K562 (cell line): ENCODE data around the gene GPSM3. TPM values are rescaled to one million over a fixed set of nuclear protein-coding genes. Genes with fewer than 3 reads are reported as not detected.

ENCODE experiments used
- BRD9 ChIP-seq: fragments of 450-650 bp; IDR thresholded peaks from 2 replicates; pipeline ENCODE4 v1.6.1; 2018; ENCODE audit warnings: low read depth; ENCODE audit not compliant: partially characterized antibody
- CBFB ChIP-seq: sonication (generic); formaldehyde crosslinking; IDR thresholded peaks from 2 replicates; pipeline ENCODE4 v1.4.0; 2020; ENCODE audit warnings: mild to moderate bottlenecking, missing genetic modification reagents
- EHMT2 ChIP-seq: fragments of 450-650 bp; IDR thresholded peaks from 2 replicates; pipeline ENCODE4 v1.6.1; 2018; ENCODE audit warnings: antibody characterized with exemption
- ERF ChIP-seq: fragments of 450-650 bp; formaldehyde crosslinking; IDR thresholded peaks from 2 replicates; pipeline ENCODE4 v1.4.0; 2020; ENCODE audit warnings: mild to moderate bottlenecking, mixed read lengths
- ETV5 ChIP-seq: sonication (generic); formaldehyde crosslinking; IDR thresholded peaks from 2 replicates; pipeline ENCODE4 v1.4.0; 2020; ENCODE audit warnings: low read depth, mild to moderate bottlenecking, missing genetic modification reagents
- JUNB ChIP-seq: fragments of 450-650 bp; formaldehyde crosslinking; conservative IDR thresholded peaks from 2 replicates; pipeline ENCODE4 v1.4.0; 2020; ENCODE audit warnings: mild to moderate bottlenecking
- MEF2D ChIP-seq: conservative IDR thresholded peaks from 2 replicates; pipeline ENCODE4 v1.6.1; 2016; ENCODE audit warnings: low read depth, missing genetic modification characterization, missing compliant biosample characterization
- NFRKB ChIP-seq: fragments of 450-650 bp; IDR thresholded peaks from 2 replicates; pipeline ENCODE4 v1.6.1; 2016; ENCODE audit warnings: low read depth
- RB1 ChIP-seq: fragments of 450-650 bp; IDR thresholded peaks from 2 replicates; pipeline ENCODE4 v1.6.1; 2017; ENCODE audit warnings: low read depth, mild to moderate bottlenecking
- SP1 ChIP-seq: sonication (generic); formaldehyde crosslinking; IDR thresholded peaks from 2 replicates; pipeline ENCODE4 v1.8.1; 2022; ENCODE audit warnings: mild to moderate bottlenecking, missing genetic modification reagents
- TGIF2 ChIP-seq: sonication (generic); formaldehyde crosslinking; IDR thresholded peaks from 2 replicates; pipeline ENCODE4 v1.8.1; 2022; ENCODE audit warnings: mild to moderate bottlenecking, missing genetic modification reagents, moderate library complexity
- ZBTB17 ChIP-seq: fragments of 450-650 bp; formaldehyde crosslinking; IDR thresholded peaks from 2 replicates; pipeline ENCODE4 v1.4.0; 2020; ENCODE audit warnings: mild to moderate bottlenecking
- ZNF165 ChIP-seq: fragments of 250-450 bp; sonication (Bioruptor Pico); IDR thresholded peaks from 2 replicates; pipeline ENCODE4 v1.4.0; 2020; ENCODE audit warnings: borderline replicate concordance
- ZNF197 ChIP-seq: fragments of 200-800 bp; sonication (Bioruptor generic); IDR thresholded peaks from 2 replicates; pipeline ENCODE4 v1.6.1; 2016; ENCODE audit warnings: low read depth, missing genetic modification characterization, missing compliant biosample characterization
- ZNF436 ChIP-seq: fragments of 250-450, 450-650 bp; sonication (Bioruptor Pico); formaldehyde crosslinking; IDR thresholded peaks from 2 replicates; pipeline ENCODE4 v1.7.0; 2020; ENCODE audit warnings: mild to moderate bottlenecking
- polyA plus RNA-seq, 8 experiments: library from polyadenylated mRNA; depleted of rRNA in 4 of 8; stranded (reverse) in 5 of 8; unstranded in 3 of 8; fragments of >200 nt; fragmentation: Nextera tagmentation in 2 of 8; fragmentation: Illumina TruSeq in 1 of 8; extraction: Ambion mirVana in 2 of 8; extraction: Trizol in 1 of 8; gene quantifications; 2 replicates each; pipeline versions ENCODE4 v1.2.1 to v1.2.3, GENCODE V29; 2011 to 2014; ENCODE audit warnings: inconsistent platforms in 1 of 8, missing spikeins in 1 of 8
- total RNA-seq, 7 experiments: library from RNA; depleted of rRNA in 6 of 7; stranded (reverse); fragments of >200 nt in 6 of 7; fragmentation: Illumina TruSeq in 2 of 7; extraction: Trizol in 2 of 7; gene quantifications; 2 replicates each; pipeline versions ENCODE4 v1.2.1 to v1.2.3, GENCODE V29; 2011 to 2021; ENCODE audit warnings: low replicate concordance in 1 of 7
- TF ChIP-seq, protein P1 (sequence below): sonication (generic); formaldehyde crosslinking; IDR thresholded peaks from 2 replicates; pipeline ENCODE4 v1.8.0; 2022; ENCODE audit warnings: mild to moderate bottlenecking, missing genetic modification reagents
- TF ChIP-seq, protein P2 (sequence below): fragments of 450-650 bp; IDR thresholded peaks from 2 replicates; pipeline ENCODE4 v1.6.1; 2017; ENCODE audit warnings: antibody characterized with exemption, mild to moderate bottlenecking
- TF ChIP-seq, protein P3 (sequence below): fragments of 250-450 bp; sonication (Bioruptor Pico); IDR thresholded peaks from 2 replicates; pipeline ENCODE4 v1.8.0; 2021; ENCODE audit warnings: moderate library complexity, mild to moderate bottlenecking, inconsistent platforms

The GPSM3 gene
- total and polyA plus RNA-seq, 9 of the 15 experiments (the other 6 are each of a cell fraction or from before 2014, with no cell fraction given): 5.3 to 42.6 (median 24.4) TPM

DNA sequence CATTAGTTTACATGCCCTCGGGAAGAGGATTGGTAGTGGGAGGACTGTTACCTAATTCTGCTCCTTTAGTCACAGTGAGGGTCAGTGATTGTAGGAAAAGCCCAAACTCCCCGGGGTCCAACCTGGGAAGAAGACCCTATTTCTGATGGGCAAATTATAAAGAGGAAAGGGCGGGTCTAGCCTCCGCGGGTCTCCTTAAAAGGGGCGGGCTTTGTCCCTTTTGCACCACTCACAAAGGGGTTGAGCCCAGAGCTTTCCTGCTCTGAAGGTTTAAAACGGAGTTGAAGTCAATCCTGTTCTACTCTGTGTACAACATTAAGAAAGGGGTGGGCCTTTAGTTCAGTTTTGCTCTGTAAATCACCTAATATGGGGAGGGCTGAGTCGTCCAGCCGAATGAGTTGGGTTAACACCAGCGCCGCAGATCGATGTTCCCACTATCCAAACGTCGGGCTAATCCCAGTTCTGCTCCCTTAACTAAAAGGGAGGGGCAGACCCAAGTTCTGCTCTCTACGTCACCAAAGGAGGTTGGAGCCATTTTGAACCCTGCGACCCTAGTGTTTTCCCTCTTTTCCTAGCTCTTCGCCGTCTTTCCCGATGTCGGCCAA is 15.2 kb downstream of the GPSM3 start (continued):
- peak; percentile 66; the same call in 1 of the 2 replicates for TF ChIP-seq ZNF436 (CRISPR knock-in tag)
- TF ChIP-seq, protein P1, sequence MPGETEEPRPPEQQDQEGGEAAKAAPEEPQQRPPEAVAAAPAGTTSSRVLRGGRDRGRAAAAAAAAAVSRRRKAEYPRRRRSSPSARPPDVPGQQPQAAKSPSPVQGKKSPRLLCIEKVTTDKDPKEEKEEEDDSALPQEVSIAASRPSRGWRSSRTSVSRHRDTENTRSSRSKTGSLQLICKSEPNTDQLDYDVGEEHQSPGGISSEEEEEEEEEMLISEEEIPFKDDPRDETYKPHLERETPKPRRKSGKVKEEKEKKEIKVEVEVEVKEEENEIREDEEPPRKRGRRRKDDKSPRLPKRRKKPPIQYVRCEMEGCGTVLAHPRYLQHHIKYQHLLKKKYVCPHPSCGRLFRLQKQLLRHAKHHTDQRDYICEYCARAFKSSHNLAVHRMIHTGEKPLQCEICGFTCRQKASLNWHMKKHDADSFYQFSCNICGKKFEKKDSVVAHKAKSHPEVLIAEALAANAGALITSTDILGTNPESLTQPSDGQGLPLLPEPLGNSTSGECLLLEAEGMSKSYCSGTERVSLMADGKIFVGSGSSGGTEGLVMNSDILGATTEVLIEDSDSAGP (CRISPR knock-in tag): 0 out of 2 replicates have a peak, but pooled peaks have one; percentile 35
- peak; percentile 78; the same call in 1 of the 2 replicates for TF ChIP-seq ETV5 (CRISPR knock-in tag)
- 0 out of 2 replicates have a peak, but pooled peaks have one; percentile 73 for TF ChIP-seq ZNF165
- TF ChIP-seq ZNF197 (CRISPR knock-in tag): no peak
- no peak for TF ChIP-seq EHMT2
- TF ChIP-seq JUNB (CRISPR knock-in tag): no peak
- TF ChIP-seq, protein P2, sequence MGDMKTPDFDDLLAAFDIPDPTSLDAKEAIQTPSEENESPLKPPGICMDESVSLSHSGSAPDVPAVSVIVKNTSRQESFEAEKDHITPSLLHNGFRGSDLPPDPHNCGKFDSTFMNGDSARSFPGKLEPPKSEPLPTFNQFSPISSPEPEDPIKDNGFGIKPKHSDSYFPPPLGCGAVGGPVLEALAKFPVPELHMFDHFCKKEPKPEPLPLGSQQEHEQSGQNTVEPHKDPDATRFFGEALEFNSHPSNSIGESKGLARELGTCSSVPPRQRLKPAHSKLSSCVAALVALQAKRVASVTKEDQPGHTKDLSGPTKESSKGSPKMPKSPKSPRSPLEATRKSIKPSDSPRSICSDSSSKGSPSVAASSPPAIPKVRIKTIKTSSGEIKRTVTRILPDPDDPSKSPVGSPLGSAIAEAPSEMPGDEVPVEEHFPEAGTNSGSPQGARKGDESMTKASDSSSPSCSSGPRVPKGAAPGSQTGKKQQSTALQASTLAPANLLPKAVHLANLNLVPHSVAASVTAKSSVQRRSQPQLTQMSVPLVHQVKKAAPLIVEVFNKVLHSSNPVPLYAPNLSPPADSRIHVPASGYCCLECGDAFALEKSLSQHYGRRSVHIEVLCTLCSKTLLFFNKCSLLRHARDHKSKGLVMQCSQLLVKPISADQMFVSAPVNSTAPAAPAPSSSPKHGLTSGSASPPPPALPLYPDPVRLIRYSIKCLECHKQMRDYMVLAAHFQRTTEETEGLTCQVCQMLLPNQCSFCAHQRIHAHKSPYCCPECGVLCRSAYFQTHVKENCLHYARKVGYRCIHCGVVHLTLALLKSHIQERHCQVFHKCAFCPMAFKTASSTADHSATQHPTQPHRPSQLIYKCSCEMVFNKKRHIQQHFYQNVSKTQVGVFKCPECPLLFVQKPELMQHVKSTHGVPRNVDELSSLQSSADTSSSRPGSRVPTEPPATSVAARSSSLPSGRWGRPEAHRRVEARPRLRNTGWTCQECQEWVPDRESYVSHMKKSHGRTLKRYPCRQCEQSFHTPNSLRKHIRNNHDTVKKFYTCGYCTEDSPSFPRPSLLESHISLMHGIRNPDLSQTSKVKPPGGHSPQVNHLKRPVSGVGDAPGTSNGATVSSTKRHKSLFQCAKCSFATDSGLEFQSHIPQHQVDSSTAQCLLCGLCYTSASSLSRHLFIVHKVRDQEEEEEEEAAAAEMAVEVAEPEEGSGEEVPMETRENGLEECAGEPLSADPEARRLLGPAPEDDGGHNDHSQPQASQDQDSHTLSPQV: peak; percentile 69; the same call in 1 of the 2 replicates
- no peak for TF ChIP-seq TGIF2 (CRISPR knock-in tag)
- peak; percentile 69 for TF ChIP-seq SP1 (CRISPR knock-in tag)
- peak; percentile 66; the same call in 1 of the 2 replicates for TF ChIP-seq ERF
- no peak for TF ChIP-seq MEF2D (tag)
- TF ChIP-seq, protein P3, sequence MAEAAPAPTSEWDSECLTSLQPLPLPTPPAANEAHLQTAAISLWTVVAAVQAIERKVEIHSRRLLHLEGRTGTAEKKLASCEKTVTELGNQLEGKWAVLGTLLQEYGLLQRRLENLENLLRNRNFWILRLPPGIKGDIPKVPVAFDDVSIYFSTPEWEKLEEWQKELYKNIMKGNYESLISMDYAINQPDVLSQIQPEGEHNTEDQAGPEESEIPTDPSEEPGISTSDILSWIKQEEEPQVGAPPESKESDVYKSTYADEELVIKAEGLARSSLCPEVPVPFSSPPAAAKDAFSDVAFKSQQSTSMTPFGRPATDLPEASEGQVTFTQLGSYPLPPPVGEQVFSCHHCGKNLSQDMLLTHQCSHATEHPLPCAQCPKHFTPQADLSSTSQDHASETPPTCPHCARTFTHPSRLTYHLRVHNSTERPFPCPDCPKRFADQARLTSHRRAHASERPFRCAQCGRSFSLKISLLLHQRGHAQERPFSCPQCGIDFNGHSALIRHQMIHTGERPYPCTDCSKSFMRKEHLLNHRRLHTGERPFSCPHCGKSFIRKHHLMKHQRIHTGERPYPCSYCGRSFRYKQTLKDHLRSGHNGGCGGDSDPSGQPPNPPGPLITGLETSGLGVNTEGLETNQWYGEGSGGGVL (CRISPR knock-in tag): no peak
- TF ChIP-seq NFRKB: peak; percentile 95
- TF ChIP-seq RB1: peak; percentile 34
- peak; percentile 59; the same call in 1 of the 2 replicates for TF ChIP-seq CBFB
- TF ChIP-seq BRD9: peak; percentile 82
- peak; percentile 40 for TF ChIP-seq ZBTB17 (CRISPR knock-in tag)
